HG02798 (cell line): ENCODE data around the gene MEGF6.
"Not testable (repeated sequence)": the region's sequence is repeated elsewhere in the genome, so short reads cannot be mapped to it uniquely, and the experiment has no call there.

Experiments used
- ATAC-seq: cut with Tn5 transposase; IDR thresholded peaks from one replicate; pipeline ENCODE4 v1.9.1; 2021; ENCODE audit warnings: mild to moderate bottlenecking; ENCODE audit not compliant: unreplicated experiment, poor library complexity

The MEGF6 gene

DNA sequence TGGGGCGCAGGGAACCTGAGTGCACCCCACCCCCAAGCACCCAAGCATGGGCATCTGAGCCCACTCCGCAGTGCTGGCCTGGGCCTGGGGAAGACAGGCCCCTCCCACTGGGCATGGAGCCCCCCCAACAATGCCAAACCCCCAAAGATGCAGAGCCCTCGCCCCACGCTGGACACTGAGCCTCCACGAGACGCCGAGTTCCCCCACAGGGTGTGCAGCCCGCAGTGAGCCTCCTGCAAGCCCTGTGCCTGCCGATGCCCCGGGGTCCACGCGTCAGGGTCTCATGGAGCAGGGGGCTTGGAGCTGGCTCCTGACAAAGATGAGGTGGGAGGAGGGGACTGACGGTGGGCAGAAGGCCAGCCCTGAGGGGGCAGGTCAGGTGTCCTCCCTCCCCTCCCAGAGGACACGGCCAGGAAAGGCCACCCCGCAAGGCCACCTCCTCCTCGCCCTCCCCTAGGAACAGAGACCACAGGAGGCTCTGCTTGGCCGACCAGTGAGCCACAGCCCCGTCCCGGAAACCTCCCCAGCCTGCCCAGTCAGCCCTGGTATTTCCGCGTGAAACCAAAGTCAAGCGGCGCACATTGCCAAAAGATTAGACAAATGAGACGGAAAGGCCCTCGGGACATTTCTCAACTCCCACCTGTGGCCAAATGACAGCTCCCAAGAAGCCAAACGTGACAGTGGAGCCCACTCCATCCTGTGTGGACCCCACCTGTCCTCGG lies 33.4 kb downstream of the MEGF6 start:
- no peak for ATAC-seq

GRCh38 chr1:3577300-3577699 lies 34.0 kb downstream of the MEGF6 start:
- ATAC-seq: no peak

GRCh38 chr1:3575993-3576392 lies 35.3 kb downstream of the MEGF6 start:
- no peak for ATAC-seq

DNA sequence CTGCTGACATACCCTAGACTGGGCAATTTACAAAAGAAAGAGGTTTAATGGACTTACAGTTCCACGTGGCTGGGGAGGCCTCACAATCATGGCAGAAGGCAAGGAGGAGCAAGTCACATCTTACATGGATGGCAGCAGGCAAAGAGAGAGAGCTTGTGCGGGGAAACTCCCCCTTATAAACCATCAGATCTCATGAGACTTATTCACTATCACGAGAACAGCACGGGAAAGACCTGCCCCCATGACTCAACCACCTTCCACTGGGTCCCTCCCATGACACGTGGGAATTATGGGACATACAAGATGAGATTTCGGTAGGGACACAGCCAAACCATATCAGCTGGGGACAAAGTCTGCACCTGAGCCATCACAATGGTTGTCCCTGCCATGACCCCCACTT lies 35.8 kb downstream of the MEGF6 start:
- not testable (repeated sequence) for ATAC-seq

DNA sequence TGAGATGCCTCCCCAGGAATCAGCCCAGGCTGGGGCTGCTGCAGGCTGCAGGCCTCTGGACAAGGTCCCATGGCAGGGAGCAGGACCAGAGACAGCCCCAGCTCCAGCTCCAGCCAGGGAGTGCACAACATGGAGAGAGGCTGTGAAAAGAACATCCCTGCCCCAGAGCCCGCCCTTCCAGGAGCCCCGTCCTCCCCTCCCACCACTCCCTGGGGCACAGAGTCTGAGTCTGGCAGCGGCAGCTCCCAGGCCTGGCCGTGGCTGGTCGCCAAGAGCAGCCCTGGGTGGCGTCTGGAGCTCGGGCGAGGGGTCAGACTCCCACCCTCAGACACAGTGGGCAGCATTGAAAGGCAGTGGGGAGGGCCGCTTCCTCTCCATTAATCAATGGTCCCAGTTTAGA lies 37.8 kb downstream of the MEGF6 start:
- no peak for ATAC-seq

DNA sequence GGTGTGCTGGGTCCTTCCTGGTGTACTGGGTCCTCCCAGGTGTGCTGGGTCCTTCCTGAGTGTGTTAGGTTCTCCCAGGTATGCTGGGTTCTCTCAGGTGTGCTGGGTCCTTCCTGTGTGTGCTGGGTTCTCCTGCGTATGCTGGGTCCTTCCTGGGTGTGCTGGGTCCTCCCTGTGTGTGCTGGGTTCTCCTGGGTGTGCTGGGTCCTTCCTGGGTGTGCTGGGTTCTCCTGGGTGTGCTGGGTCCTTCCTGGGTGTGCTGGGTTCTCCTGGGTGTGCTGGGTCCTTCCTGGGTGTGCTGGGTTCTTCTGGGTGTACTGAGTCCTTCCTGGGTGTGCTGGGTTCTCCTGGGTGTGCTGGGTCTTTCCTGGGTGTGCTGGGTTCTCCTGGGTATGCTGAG lies 38.7 kb downstream of the MEGF6 start:
- not testable (repeated sequence) for ATAC-seq

DNA sequence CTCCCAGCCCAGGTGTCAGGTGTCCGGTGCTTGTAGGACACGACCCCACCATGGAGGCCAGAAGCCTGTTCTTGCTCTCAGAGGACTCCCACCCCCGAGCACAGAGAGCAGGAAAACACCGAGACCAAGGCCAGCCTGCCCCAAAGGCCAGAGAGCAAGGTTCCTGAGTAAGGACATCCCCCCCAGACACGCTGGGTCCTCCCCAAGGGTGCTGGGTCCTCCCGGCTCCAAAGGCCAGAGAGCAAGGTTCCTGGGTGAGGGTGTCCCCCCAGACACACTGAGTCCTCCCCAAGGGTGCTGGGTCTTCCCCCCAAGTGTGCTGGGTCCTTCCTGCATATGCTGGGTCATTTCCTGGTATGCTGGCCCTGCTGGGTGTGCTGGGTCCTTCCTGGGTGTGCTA lies 40.0 kb downstream of the MEGF6 start:
- no peak for ATAC-seq

GRCh38 chr1:3570066-3570986 lies 41.0 kb downstream of the MEGF6 start:
- ATAC-seq: no peak

GRCh38 chr1:3569436-3569835 lies 41.9 kb downstream of the MEGF6 start:
- no peak for ATAC-seq

DNA sequence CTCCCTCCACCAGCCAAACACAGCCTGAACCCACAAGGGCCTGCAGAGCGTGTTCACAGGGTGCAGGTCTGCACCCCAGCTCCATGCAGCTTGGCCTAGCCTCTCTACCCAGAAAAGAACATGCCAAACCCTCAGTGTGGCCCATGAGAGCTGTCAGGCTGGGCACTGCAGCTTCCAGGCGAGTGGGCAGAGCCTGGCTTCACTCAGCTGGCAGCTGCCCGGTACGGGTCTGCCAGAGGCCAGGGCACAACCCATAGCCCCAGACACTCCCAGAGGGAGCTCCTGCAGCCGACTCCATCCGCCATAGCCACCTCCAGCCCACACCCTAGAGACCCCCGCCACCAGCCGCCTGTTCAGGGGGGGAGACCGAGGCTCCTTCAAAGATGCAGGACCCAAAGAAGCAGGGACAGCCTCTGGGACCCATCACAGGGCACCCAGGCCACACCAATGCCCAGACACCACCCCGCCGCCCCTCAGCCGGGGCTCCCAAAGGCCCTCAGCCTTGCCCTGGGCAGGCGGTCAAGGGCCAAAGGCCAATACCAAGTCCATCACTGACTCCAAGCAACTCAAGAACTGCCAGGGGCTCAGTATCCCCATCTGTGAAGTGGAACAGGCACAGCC lies 42.4 kb downstream of the MEGF6 start:
- no peak for ATAC-seq

DNA sequence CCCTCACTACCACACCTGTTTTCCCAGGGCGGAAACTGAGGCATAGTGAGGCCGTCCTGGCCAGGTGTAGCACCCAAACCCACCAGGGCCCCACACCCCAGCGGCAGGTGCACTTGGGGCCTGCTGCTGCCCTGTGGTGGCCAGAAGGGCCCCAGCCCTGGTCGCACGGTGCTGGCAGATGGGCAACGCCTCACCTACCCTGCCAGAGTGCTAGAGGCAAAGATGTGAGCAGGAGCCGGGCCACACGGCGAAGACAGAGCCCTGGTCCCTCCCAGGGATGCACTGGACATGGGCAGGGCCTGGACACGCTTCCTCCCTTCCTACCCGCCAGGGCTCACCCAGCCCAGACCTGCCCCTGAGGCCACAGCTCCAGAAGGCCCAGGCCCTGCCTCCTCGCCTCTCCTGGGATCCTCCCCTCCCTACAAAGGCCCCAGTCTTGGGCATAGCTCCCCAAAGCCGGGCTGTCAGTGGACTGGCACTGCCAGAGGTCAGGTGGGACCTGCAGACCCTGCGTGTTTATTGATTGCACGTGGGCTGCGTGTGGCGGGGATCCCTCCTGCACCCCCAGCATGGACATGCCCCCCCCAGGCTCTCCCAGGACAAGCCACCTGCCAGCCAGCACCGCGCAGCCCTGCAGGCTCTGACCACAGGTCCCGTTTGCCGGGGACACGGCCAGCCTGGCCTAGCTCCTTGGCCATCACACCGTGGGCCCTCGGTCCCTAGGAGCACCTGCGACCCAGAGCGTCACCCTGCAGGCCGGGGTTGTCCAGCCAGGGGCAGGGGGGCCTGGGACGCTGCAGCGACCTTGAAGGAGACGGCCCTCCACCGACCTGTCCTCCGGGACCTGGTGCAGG lies 44.1 kb downstream of the MEGF6 start:
- no peak for ATAC-seq

GRCh38 chr1:3566003-3566885 lies 45.1 kb downstream of the MEGF6 start:
- no peak for ATAC-seq

DNA sequence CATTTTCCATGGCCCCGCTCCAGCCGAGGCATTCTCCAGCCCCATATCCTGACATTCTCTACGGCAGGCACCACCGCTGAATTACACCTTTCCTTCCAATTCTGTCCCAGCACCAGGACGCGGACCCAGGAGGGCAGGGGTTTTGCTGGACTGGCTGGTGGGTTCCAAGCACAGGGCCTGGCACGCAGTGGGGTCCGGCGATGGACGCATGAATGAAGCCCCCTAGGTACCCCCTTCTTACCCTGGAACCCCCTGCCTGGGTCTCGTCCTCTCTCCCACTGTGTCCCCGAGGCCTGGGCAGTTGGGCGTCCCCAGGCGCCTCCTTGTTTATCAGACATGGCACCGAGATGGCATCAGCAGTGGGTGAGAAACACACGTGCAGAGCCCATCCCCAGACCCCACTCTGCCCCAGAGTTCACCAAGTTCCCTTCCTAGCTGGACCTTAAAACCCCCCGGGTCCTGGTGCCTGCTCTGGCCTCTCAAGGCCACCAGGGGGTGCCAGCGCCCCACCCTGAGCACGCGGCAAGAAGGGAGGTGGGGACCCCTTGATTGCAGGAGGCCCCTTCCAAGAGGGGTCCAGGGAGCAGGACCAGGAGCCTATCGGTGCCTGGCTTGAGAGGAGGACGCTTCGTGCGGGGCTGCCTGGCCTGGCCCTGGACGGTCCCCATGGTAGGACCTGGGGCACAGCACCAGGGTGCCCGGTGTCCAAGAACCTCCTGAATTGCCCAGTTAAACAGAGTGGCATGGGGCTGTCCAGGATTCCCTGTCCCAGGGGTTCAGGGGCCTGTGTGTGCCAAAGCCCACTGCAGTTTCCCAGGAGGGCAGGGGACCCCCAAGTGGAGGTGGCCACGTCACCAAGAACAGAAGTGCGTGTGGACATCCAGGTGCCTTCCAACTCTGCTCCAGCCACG lies 46.1 kb downstream of the MEGF6 start:
- ATAC-seq: no peak

DNA sequence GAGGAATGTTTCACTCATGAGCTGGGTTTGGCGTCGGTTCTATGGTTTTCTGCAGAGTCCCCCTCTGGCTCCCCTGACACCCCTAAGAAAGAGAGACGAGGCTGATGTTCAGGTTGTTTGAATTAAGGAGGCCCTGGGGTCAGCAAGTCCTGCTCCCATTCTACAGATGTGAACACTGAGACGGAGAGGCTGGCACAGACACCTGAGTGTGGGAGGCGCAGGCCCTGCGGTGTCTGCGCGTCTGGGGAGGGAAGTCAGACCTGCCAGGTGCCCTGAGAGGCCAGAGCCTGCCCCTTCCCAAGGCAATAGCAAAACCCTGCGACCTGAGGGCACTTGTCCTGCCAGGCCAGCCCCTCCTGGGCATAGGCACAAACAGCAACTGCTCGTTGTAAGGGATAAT lies 47.7 kb downstream of the MEGF6 start:
- ATAC-seq: no peak

DNA sequence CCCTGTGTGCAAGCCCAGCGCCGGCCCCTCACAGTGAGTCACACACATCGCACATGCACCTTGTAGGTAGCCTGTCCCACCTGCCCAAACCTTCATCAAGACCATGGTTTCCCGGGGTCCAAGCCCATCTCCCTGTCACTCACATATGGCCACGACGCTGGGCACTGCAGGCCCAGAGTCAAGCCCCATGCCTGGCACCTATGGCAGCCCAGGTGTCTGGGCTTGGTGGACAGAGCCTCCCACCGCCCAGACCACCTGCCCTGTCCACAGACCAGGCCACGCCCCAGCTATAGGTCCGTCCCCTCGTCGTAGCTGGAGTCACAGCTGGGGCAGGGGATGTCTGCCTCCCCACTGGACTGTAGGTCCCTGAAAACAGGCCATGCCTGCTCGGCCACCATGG lies 48.2 kb downstream of the MEGF6 start:
- no peak for ATAC-seq

DNA sequence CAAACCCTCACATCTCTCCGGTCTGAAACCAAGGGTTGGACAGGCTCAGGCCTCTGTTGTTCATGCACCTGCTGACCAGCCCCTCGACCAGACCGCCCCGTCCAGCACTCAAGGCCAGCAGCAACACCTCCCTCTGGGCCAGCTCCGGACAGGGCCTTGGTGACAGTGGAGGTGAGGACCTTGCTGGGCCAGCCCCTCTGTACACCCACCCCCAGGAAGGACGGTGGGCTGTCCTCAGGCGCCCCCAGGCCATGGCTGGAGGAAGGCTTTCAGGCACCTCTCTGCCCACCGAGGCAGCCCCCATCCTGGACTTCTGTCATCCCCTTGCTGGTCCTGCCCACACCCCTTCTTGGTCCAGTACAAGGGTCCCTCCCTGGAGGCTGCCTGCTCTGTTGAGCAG lies 48.6 kb downstream of the MEGF6 start:
- ATAC-seq: no peak

DNA sequence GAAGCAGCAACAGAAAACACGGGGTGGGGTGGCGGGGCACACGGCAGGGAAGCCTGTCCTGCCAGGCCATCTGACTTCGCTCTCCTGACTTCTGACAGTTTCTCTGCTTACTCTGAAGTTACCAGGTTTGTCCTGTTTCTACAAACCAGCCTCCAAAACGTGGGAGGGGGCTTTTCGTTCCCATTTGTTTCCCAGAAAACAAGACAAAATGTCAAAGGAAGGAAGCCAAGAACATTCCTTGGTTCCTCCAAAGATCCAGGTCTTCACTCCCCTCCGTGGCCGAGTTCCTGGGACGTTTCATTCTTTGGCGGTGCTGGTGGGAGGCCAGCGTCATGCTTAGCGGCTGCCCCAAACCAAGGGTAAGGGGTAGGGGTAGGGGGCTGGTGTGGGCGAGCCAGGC lies 49.6 kb downstream of the MEGF6 start:
- no peak for ATAC-seq

DNA sequence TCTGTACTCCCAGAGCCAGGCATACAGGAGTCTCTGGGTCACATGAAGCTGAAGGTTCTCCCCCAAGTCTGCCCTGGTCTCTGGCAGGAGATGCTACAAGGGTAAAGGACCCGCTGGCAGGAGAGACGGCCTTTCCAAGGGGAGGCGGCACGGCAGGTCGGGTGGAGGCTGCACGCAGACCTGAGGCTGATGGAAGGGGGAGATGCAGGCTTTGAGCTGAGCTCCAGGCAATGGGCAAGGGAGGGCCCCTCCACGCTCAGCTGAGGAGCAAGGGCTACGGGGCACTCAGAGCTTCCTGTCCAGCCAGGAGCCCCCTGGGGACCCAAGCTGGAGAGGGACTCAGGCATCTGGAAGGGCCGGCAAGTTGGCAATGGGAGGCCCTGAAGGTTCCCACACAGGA lies 50.3 kb downstream of the MEGF6 start:
- ATAC-seq: no peak
